H9 (cell line): ENCODE measurements around the gene TBX1. TPM values are rescaled to one million over a fixed set of nuclear protein-coding genes. Genes with fewer than 3 reads are reported as not detected.

Source experiments
- DNase-seq: peaks from one replicate; pipeline ENCODE4 v3.0.0-alpha.2; 2017
- H2AFZ ChIP-seq: one replicate; pipeline ENCODE4 v1.6.1; 2013; ENCODE audit warnings: mild to moderate bottlenecking, low read length, control low read depth, moderate library complexity
- H2AK5ac ChIP-seq: 2 replicates; pipeline ENCODE4 v1.6.1; 2013; ENCODE audit warnings: low read length, control low read depth, mixed read lengths; ENCODE audit not compliant: insufficient read length
- H2BK120ac ChIP-seq: one replicate; pipeline ENCODE4 v1.6.1; 2013; ENCODE audit warnings: low read depth, mild to moderate bottlenecking, low read length, control low read depth, inconsistent platforms; ENCODE audit not compliant: poor library complexity, severe bottlenecking
- H2BK12ac ChIP-seq: 2 replicates; pipeline ENCODE4 v1.6.1; 2013; ENCODE audit warnings: low read length, control low read depth, mixed read lengths, low read depth; ENCODE audit not compliant: insufficient read length
- H2BK15ac ChIP-seq: 2 replicates; pipeline ENCODE4 v1.6.1; 2013; ENCODE audit warnings: low read depth, low read length, control low read depth
- H2BK20ac ChIP-seq: one replicate; pipeline ENCODE4 v1.6.1; 2013; ENCODE audit warnings: low read depth, mild to moderate bottlenecking, low read length, control low read depth, inconsistent platforms; ENCODE audit not compliant: poor library complexity, severe bottlenecking
- H2BK5ac ChIP-seq: 2 replicates; pipeline ENCODE4 v1.6.1; 2013; ENCODE audit warnings: low read length, control low read depth, mixed read lengths; ENCODE audit not compliant: insufficient read length
- H3K14ac ChIP-seq: 2 replicates; pipeline ENCODE4 v1.6.1; 2013; ENCODE audit warnings: low read length, control low read depth; ENCODE audit not compliant: insufficient read depth
- H3K18ac ChIP-seq: 2 replicates; pipeline ENCODE4 v1.6.1; 2013; ENCODE audit warnings: low read depth, mild to moderate bottlenecking, mixed read lengths, low read length, control low read depth; ENCODE audit not compliant: insufficient read length
- H3K23ac ChIP-seq: 2 replicates; pipeline ENCODE4 v1.6.1; 2013; ENCODE audit warnings: low read length, control low read depth, mixed read lengths, low read depth; ENCODE audit not compliant: insufficient read length
- H3K23me2 ChIP-seq: 2 replicates; pipeline ENCODE4 v1.6.1; 2013; ENCODE audit warnings: low read depth, mild to moderate bottlenecking, mixed read lengths, low read length, control low read depth; ENCODE audit not compliant: insufficient read length, poor library complexity, severe bottlenecking
- H3K27ac ChIP-seq: 2 replicates; pipeline ENCODE4 v1.5.1; 2013; ENCODE audit warnings: low read length, control low read depth, mixed read lengths, low read depth; ENCODE audit not compliant: insufficient read length
- H3K27me3 ChIP-seq: 2 replicates; pipeline ENCODE4 v1.6.1; 2013; ENCODE audit warnings: low read length, control low read depth, inconsistent platforms; ENCODE audit not compliant: insufficient read depth
- H3K4ac ChIP-seq: 2 replicates; pipeline ENCODE4 v1.6.1; 2013; ENCODE audit warnings: low read depth, mild to moderate bottlenecking, control low read depth, inconsistent platforms, low read length, moderate library complexity
- H3K4me1 ChIP-seq: 2 replicates; pipeline ENCODE4 v1.6.1; 2013; ENCODE audit warnings: low read length, control low read depth, inconsistent platforms; ENCODE audit not compliant: insufficient read depth
- H3K4me2 ChIP-seq: 2 replicates; pipeline ENCODE4 v1.6.1; 2013; ENCODE audit warnings: low read length, control low read depth, mixed read lengths; ENCODE audit not compliant: insufficient read length, insufficient read depth
- H3K56ac ChIP-seq: 2 replicates; pipeline ENCODE4 v1.6.1; 2013; ENCODE audit warnings: low read depth, mild to moderate bottlenecking, mixed read lengths, low read length, control low read depth; ENCODE audit not compliant: insufficient read length
- H3K79me1 ChIP-seq: 2 replicates; pipeline ENCODE4 v1.6.1; 2013; ENCODE audit warnings: low read depth, mild to moderate bottlenecking, moderate library complexity, low read length, control low read depth, inconsistent platforms; ENCODE audit not compliant: insufficient read depth, poor library complexity, severe bottlenecking
- H3K79me2 ChIP-seq: 2 replicates; pipeline ENCODE4 v1.6.1; 2013; ENCODE audit warnings: low read length, control low read depth, inconsistent platforms; ENCODE audit not compliant: insufficient read depth
- H3K9ac ChIP-seq: 2 replicates; pipeline ENCODE4 v1.6.1; 2013; ENCODE audit warnings: low read length, control low read depth, mixed read lengths; ENCODE audit not compliant: insufficient read length; ENCODE audit errors: extremely low read depth
- H3K9me3 ChIP-seq: one replicate; pipeline ENCODE4 v1.6.1; 2013; ENCODE audit warnings: low read depth, low read length, inconsistent platforms; ENCODE audit not compliant: control insufficient read depth
- H3T11ph ChIP-seq: one replicate; pipeline ENCODE4 v1.6.1; 2013; ENCODE audit warnings: mild to moderate bottlenecking, low read length, control low read depth, inconsistent platforms
- H4K20me1 ChIP-seq: one replicate; pipeline ENCODE4 v1.6.1; 2013; ENCODE audit not compliant: control insufficient read depth, insufficient read length, insufficient read depth
- H4K5ac ChIP-seq: 2 replicates; pipeline ENCODE4 v1.6.1; 2013; ENCODE audit warnings: low read depth, mild to moderate bottlenecking, mixed read lengths, low read length, control low read depth; ENCODE audit not compliant: insufficient read length
- H4K8ac ChIP-seq: replicated peaks from 2 replicates; pipeline ENCODE4 v1.6.1; 2013; ENCODE audit warnings: low read length, control low read depth, mixed read lengths, low read depth; ENCODE audit not compliant: insufficient read length
- H4K91ac ChIP-seq: 2 replicates; pipeline ENCODE4 v1.6.1; 2013; ENCODE audit warnings: low read depth, mild to moderate bottlenecking, moderate library complexity, mixed read lengths, low read length, control low read depth; ENCODE audit not compliant: insufficient read length
- H3K27ac Mint-ChIP-seq, 3 experiments: 2 replicates in 2 of 3; 3 replicates in 1 of 3; pipeline ENCODE4 v1.8.0; 2020 to 2021; ENCODE audit warnings: mixed read lengths in 3 of 3, mild to moderate bottlenecking in 1 of 3, moderate library complexity in 1 of 3
- H3K27me3 Mint-ChIP-seq: 2 replicates; pipeline ENCODE4 v1.8.0; 2021; ENCODE audit warnings: low read depth, mild to moderate bottlenecking, moderate library complexity, mixed read lengths
- H3K36me3 Mint-ChIP-seq, 3 experiments: 2 replicates in 2 of 3; 3 replicates in 1 of 3; pipeline ENCODE4 v1.8.0; 2020 to 2021; ENCODE audit warnings: low read depth in 3 of 3, mixed read lengths in 3 of 3; ENCODE audit not compliant: insufficient read depth in 1 of 3
- H3K4me1 Mint-ChIP-seq, 2 experiments: 2 replicates each; pipeline ENCODE4 v1.8.0; 2020; ENCODE audit warnings: mixed read lengths in 2 of 2
- H3K4me3 Mint-ChIP-seq, 2 experiments: 2 replicates in 1 of 2; 3 replicates in 1 of 2; pipeline ENCODE4 v1.8.0; 2020 to 2021; ENCODE audit warnings: mild to moderate bottlenecking in 2 of 2, mixed read lengths in 2 of 2, moderate library complexity in 1 of 2
- H3K9me3 Mint-ChIP-seq, 2 experiments: 2 replicates in 1 of 2; 3 replicates in 1 of 2; pipeline ENCODE4 v1.8.0; 2020; ENCODE audit warnings: mild to moderate bottlenecking in 2 of 2, mixed read lengths in 2 of 2, moderate library complexity in 1 of 2
- CTCF ChIP-seq: fragments of 200-600 bp; sonication (generic); conservative IDR thresholded peaks from 3 replicates; pipeline ENCODE4 v1.8.0; 2021; ENCODE audit warnings: antibody characterized with exemption, mild to moderate bottlenecking
- WGBS: extraction: QIAGEN DNeasy Blood & Tissue Kit; methylation state at CpG from one replicate; pipeline ENCODE4 v1.1.7; 2013; ENCODE audit warnings: missing lambda C conversion rate, low lambda C conversion rate, mixed read lengths; ENCODE audit not compliant: insufficient read length; ENCODE audit errors: extremely low coverage; 5-methylcytosine and 5-hydroxymethylcytosine counted together
- total RNA-seq: library from RNA; stranded (reverse); gene quantifications from 2 replicates; pipeline ENCODE4 v1.2.1, GENCODE V29; 2021

The TBX1 gene
- total RNA-seq, 1 experiment from 2014 or later: 2.2 TPM

GRCh38 chr22:19748991-19749664 lies 11.4 kb upstream of the TBX1 start:
- H3K4me1 ChIP-seq: no peaks in the 10 kb centered on the region
- H3K9me3 ChIP-seq: no peaks in the 10 kb centered on the region
- H2BK120ac ChIP-seq: no peak overlapping the region
- H3K27ac Mint-ChIP-seq: no peak overlapping the region; a peak in 2 of 7 replicates
- no peak overlapping the region for H2BK20ac ChIP-seq
- no peak overlapping the region for H3K27ac ChIP-seq
- H3K4ac ChIP-seq: no peak overlapping the region
- H3K14ac ChIP-seq: no peak overlapping the region
- no peak overlapping the region for H2BK15ac ChIP-seq
- H3K56ac ChIP-seq: no peak overlapping the region
- no peak overlapping the region for H3K4me2 ChIP-seq
- H3K23me2 ChIP-seq: no peaks in the 10 kb centered on the region
- DNase-seq: no peak
- H3T11ph ChIP-seq: no peak overlapping the region
- H3K27me3 Mint-ChIP-seq: peaks cover 39% of the 10 kb centered on the region
- peaks cover 3% of the 10 kb centered on the region for H4K20me1 ChIP-seq
- TF ChIP-seq CTCF: no peak
- no peak overlapping the region for H2BK12ac ChIP-seq
- peaks cover 7 to 19% of the 10 kb centered on the region in 2 experiments for H3K4me1 Mint-ChIP-seq
- H3K79me1 ChIP-seq: no peaks in the 10 kb centered on the region
- no peak overlapping the region for H2AK5ac ChIP-seq
- H4K91ac ChIP-seq: no peak overlapping the region
- no peak overlapping the region for H3K9ac ChIP-seq
- no peaks in the 10 kb centered on the region for H3K79me2 ChIP-seq
- WGBS: no CpG with 5 or more reads among the region's 15 CpGs
- H3K9me3 Mint-ChIP-seq: no peaks in the 10 kb centered on the region; a peak in 1 of 5 replicates
- no peaks in the 10 kb centered on the region for H3K36me3 Mint-ChIP-seq
- H2BK5ac ChIP-seq: no peak overlapping the region
- H2AFZ ChIP-seq: no peak overlapping the region
- no peak overlapping the region for H4K5ac ChIP-seq
- no peak overlapping the region for H3K18ac ChIP-seq
- no peak overlapping the region for H4K8ac ChIP-seq
- H3K27me3 ChIP-seq: peaks cover 12% of the 10 kb centered on the region; the same call in 1 of the 2 replicates
- H3K23ac ChIP-seq: no peak overlapping the region
- H3K4me3 Mint-ChIP-seq: no peak overlapping the region; a peak in 1 of 5 replicates
